Upper lobe of left lung (tissue), 6 donors: ENCODE results near the gene XXYLT1. TPM values are rescaled to one million over a fixed set of nuclear protein-coding genes. Genes with fewer than 3 reads are reported as not detected.

Experiments used
- ATAC-seq, 2 donors: fragments of 200-7000 bp; cut with Tn5 transposase; one replicate each; pipeline ENCODE4 v1.9.1; 2022; ENCODE audit warnings: mild to moderate bottlenecking in 2 of 2, moderate library complexity in 2 of 2; ENCODE audit not compliant: low FRiP score in 2 of 2
- DNase-seq, 2 donors: peaks; one replicate each; pipeline ENCODE4 v3.0.0-alpha.2; 2019 to 2020
- H3K27ac ChIP-seq, 4 donors: fragments of 200-600 bp; sonication (generic); one replicate each; pipeline ENCODE4 v1.5.1; 2016 to 2019
- H3K27me3 ChIP-seq, 4 donors: fragments of 200-600 bp; sonication (generic); one replicate each; pipeline ENCODE4 v1.5.1; 2017 to 2019
- H3K36me3 ChIP-seq, 4 donors: fragments of 200-600 bp; sonication (generic); one replicate each; pipeline ENCODE4 v1.5.1; 2016 to 2019
- H3K4me1 ChIP-seq, 4 donors: fragments of 200-600 bp; sonication (generic); one replicate each; pipeline ENCODE4 v1.5.1; 2018 to 2019
- H3K4me3 ChIP-seq, 4 donors: fragments of 200-600 bp; sonication (generic); one replicate each; pipeline ENCODE4 v1.5.1; 2017 to 2019; ENCODE audit warnings: mild to moderate bottlenecking in 2 of 4, moderate library complexity in 1 of 4
- H3K9me3 ChIP-seq, 4 donors: fragments of 200-600 bp; sonication (generic); one replicate each; pipeline ENCODE4 v1.5.1; 2018 to 2019
- CTCF ChIP-seq, 6 experiments: fragments of 450-650 bp in 4 of 6; fragments of 200-600 bp in 2 of 6; sonication (generic) in 2 of 6; IDR thresholded peaks; one replicate each; pipeline ENCODE4 v1.5.1; 2016 to 2019; ENCODE audit warnings: antibody characterized with exemption in 6 of 6
- EP300 ChIP-seq, 4 donors: sonication (generic); formaldehyde crosslinking; IDR thresholded peaks; one replicate each; pipeline ENCODE4 v1.5.1; 2017; ENCODE audit warnings: antibody characterized with exemption in 4 of 4, control low read depth in 2 of 4
- POLR2A ChIP-seq, 4 donors: fragments of 450-650 bp; IDR thresholded peaks; one replicate each; pipeline ENCODE4 v1.5.1; 2016 to 2017; ENCODE audit warnings: antibody characterized with exemption in 4 of 4, mild to moderate bottlenecking in 2 of 4
- POLR2AphosphoS5 ChIP-seq, 2 donors: sonication (generic); formaldehyde crosslinking; IDR thresholded peaks; one replicate each; pipeline ENCODE4 v1.5.1; 2017; ENCODE audit warnings: antibody characterized with exemption in 2 of 2
- WGBS, 2 donors: methylation state at CpG; one replicate each; pipeline ENCODE4 v1.1.5; 2017 to 2018; 5-methylcytosine and 5-hydroxymethylcytosine counted together
- total RNA-seq, 6 donors: library from RNA; depleted of rRNA in 4 of 6; stranded (reverse); fragments of >200 nt in 4 of 6; gene quantifications; one replicate each; pipeline versions ENCODE4 v1.1.0 to v1.2.1, GENCODE V29; 2016 to 2021
- donor health status: DM: no; HTN: no; CAD: no; lungs with moderate emphysema.
- donor health status: DM: no; HTN: yes; CAD: no; lungs with severe emphysema.

XXYLT1 gene
- total RNA-seq, 6 donors from 2014 or later: 6.3 to 9.6 (median 8.6) TPM

- H3K36me3 ChIP-seq: no peaks in the 10 kb centered on the region
- peaks cover 28 to 41% (median 34%) of the 10 kb centered on the region in 4 donors for H3K4me1 ChIP-seq
- no peaks in the 10 kb centered on the region for H3K9me3 ChIP-seq
- TF ChIP-seq POLR2A (IDR thresholded peaks at IDR 0.05) (no peak), CTCF (IDR thresholded peaks at IDR 0.05) (no peak), EP300 (IDR thresholded peaks at IDR 0.05) (no peak), POLR2AphosphoS5 (IDR thresholded peaks at IDR 0.05) (no peak)
- DNase-seq (no peak), ATAC-seq (no peak)
- no peak overlapping the region for H3K4me3 ChIP-seq
- no peak overlapping the region for H3K27ac ChIP-seq
- 90 to 93% methylated on average over 11 of the region's 11 CpGs for WGBS, 2 donors
- H3K27me3 ChIP-seq: no peaks in the 10 kb centered on the region
These were observed 95.9 kb downstream of the XXYLT1 start for GRCh38 chr3:195175076-195175475.

- ATAC-seq: no peak
- WGBS, 2 donors: 86 to 89% methylated on average over 9 of the region's 9 CpGs
These were observed 97.3 kb downstream of the XXYLT1 start for GRCh38 chr3:195173657-195174056.

GRCh38 chr3:195172896-195173295 lies 98.1 kb downstream of the XXYLT1 start:
- no peak for ATAC-seq
- Histone ChIP-seq H3K4me3 (no peak overlapping the region), H3K36me3 (no peaks in the 10 kb centered on the region), H3K9me3 (no peaks in the 10 kb centered on the region), H3K27me3 (no peaks in the 10 kb centered on the region), H3K27ac (no peak overlapping the region), H3K4me1 (peaks cover 7 to 22% (median 13%) of the 10 kb centered on the region in 4 donors)
- no peak for DNase-seq
- TF ChIP-seq POLR2A (IDR thresholded peaks at IDR 0.05) (no peak), CTCF (IDR thresholded peaks at IDR 0.05) (no peak), POLR2AphosphoS5 (IDR thresholded peaks at IDR 0.05) (no peak), EP300 (IDR thresholded peaks at IDR 0.05) (no peak)
- 90 to 98% methylated on average over 7 of the region's 7 CpGs for WGBS, 2 donors

More at GRCh38 chr3:195173657-195174056, 97.3 kb downstream of the XXYLT1 start:
- no peak overlapping the region for H3K27ac ChIP-seq
- H3K4me3 ChIP-seq: no peak overlapping the region
- DNase-seq: no peak
- no peaks in the 10 kb centered on the region for H3K36me3 ChIP-seq
- H3K4me1 ChIP-seq: peaks cover 14 to 29% (median 20%) of the 10 kb centered on the region in 4 donors
- no peaks in the 10 kb centered on the region for H3K9me3 ChIP-seq
- TF ChIP-seq POLR2A (IDR thresholded peaks at IDR 0.05) (no peak), CTCF (IDR thresholded peaks at IDR 0.05) (no peak), EP300 (IDR thresholded peaks at IDR 0.05) (no peak), POLR2AphosphoS5 (IDR thresholded peaks at IDR 0.05) (no peak)
- no peaks in the 10 kb centered on the region for H3K27me3 ChIP-seq

- Histone ChIP-seq H3K27me3 (no peaks in the 10 kb centered on the region), H3K4me3 (no peak overlapping the region), H3K4me1 (peaks cover 7 to 21% (median 12%) of the 10 kb centered on the region in 4 donors), H3K36me3 (no peaks in the 10 kb centered on the region), H3K9me3 (no peaks in the 10 kb centered on the region), H3K27ac (no peak overlapping the region)
- ATAC-seq (peak in 1 of 2 donors; percentile 30), DNase-seq (no peak)
- TF ChIP-seq POLR2AphosphoS5 (IDR thresholded peaks at IDR 0.05) (no peak), EP300 (IDR thresholded peaks at IDR 0.05) (no peak), POLR2A (IDR thresholded peaks at IDR 0.05) (no peak), CTCF (IDR thresholded peaks at IDR 0.05) (no peak)
- WGBS, 2 donors: 40 to 45% methylated on average over 8 to 11 of the region's 11 CpGs
These were observed 98.8 kb downstream of the XXYLT1 start for GRCh38 chr3:195172039-195172684.
